Astrocyte (in vitro differentiated cells and primary cell): Measurements from ENCODE around the gene MRPL16. TPM values are rescaled to one million over a fixed set of nuclear protein-coding genes. Genes with fewer than 3 reads are reported as not detected.

Experiments
- DNase-seq: peaks from one replicate; pipeline ENCODE4 v3.0.0-alpha.2; 2010; ENCODE audit warnings: low read depth
- FAIRE-seq: peaks from 2 replicates; lab custom pipeline; 2011; peaks lifted over from hg19 to GRCh38; lab: Jason Lieb, UNC
- H2AFZ ChIP-seq: 2 replicates; pipeline ENCODE4 v1.6.0; 2012; ENCODE audit warnings: low read depth, low read length, inconsistent platforms
- H3K27ac ChIP-seq: 2 replicates; pipeline ENCODE4 v1.5.1; 2011; ENCODE audit warnings: low read depth, low read length, inconsistent platforms
- H3K27me3 ChIP-seq: 2 replicates; pipeline ENCODE4 v1.6.0; 2011; ENCODE audit warnings: low read length, inconsistent platforms; ENCODE audit not compliant: insufficient read depth
- H3K36me3 ChIP-seq: 2 replicates; pipeline ENCODE4 v1.5.1; 2011; ENCODE audit warnings: low read length, inconsistent platforms; ENCODE audit not compliant: insufficient read depth
- H3K4me1 ChIP-seq: 2 replicates; pipeline ENCODE4 v1.5.1; 2011; ENCODE audit warnings: low read length, inconsistent platforms; ENCODE audit not compliant: insufficient read depth
- H3K4me2 ChIP-seq: 2 replicates; pipeline ENCODE4 v1.6.0; 2012; ENCODE audit warnings: low read length, inconsistent platforms
- H3K4me3 ChIP-seq: 2 replicates; pipeline ENCODE4 v1.5.1; 2011; ENCODE audit warnings: low read depth, mild to moderate bottlenecking, low read length, inconsistent platforms; ENCODE audit not compliant: insufficient read depth
- H3K79me2 ChIP-seq: 2 replicates; pipeline ENCODE4 v1.6.0; 2012; ENCODE audit warnings: mild to moderate bottlenecking, low read length, inconsistent platforms; ENCODE audit not compliant: insufficient read depth
- H3K9ac ChIP-seq: 2 replicates; pipeline ENCODE4 v1.6.0; 2012; ENCODE audit warnings: mild to moderate bottlenecking, low read length, inconsistent platforms
- H3K9me3 ChIP-seq: 2 replicates; pipeline ENCODE4 v1.5.1; 2012; ENCODE audit warnings: low read depth, mild to moderate bottlenecking, low read length, inconsistent platforms; ENCODE audit not compliant: insufficient read depth
- H4K20me1 ChIP-seq: 2 replicates; pipeline ENCODE4 v1.6.0; 2012; ENCODE audit warnings: low read length, inconsistent platforms; ENCODE audit not compliant: insufficient read depth
- H3K27ac Mint-ChIP-seq: one replicate; pipeline ENCODE4 v1.8.0; 2021; ENCODE audit warnings: mild to moderate bottlenecking, mixed read lengths; ENCODE audit not compliant: unreplicated experiment
- H3K27me3 Mint-ChIP-seq: one replicate; pipeline ENCODE4 v1.8.0; 2021; ENCODE audit warnings: low read depth, mixed read lengths; ENCODE audit not compliant: unreplicated experiment
- H3K36me3 Mint-ChIP-seq: one replicate; pipeline ENCODE4 v1.8.0; 2021; ENCODE audit warnings: low read depth, mixed read lengths; ENCODE audit not compliant: unreplicated experiment
- H3K4me1 Mint-ChIP-seq: one replicate; pipeline ENCODE4 v1.8.0; 2021; ENCODE audit warnings: low read depth, mixed read lengths; ENCODE audit not compliant: unreplicated experiment
- H3K4me3 Mint-ChIP-seq: one replicate; pipeline ENCODE4 v1.8.0; 2021; ENCODE audit warnings: mild to moderate bottlenecking, moderate library complexity, mixed read lengths; ENCODE audit not compliant: unreplicated experiment
- H3K9me3 Mint-ChIP-seq: one replicate; pipeline ENCODE4 v1.8.0; 2021; ENCODE audit warnings: mild to moderate bottlenecking, mixed read lengths; ENCODE audit not compliant: unreplicated experiment
- EZH2 ChIP-seq: IDR thresholded peaks from 2 replicates; pipeline ENCODE4 v1.6.1; 2012; ENCODE audit warnings: mild to moderate bottlenecking, low read length, inconsistent platforms; ENCODE audit not compliant: insufficient read depth
- total RNA-seq: library from RNA; stranded (reverse); gene quantifications from 2 replicates; pipeline ENCODE4 v1.2.1, GENCODE V29; 2021
- TF ChIP-seq, protein P1 (sequence below): IDR thresholded peaks from 2 replicates; pipeline ENCODE4 v1.5.1; 2011; ENCODE audit warnings: low read depth, mild to moderate bottlenecking, inconsistent platforms, low read length, moderate library complexity; ENCODE audit not compliant: insufficient read depth

The MRPL16 gene
- total RNA-seq, 1 donor from 2014 or later: 29.7 TPM

GRCh38 chr11:59759900-59760299, 50.7 kb downstream of the MRPL16 start:
- H3K4me1 ChIP-seq: peaks cover 13% of the 10 kb centered on the region

DNA sequence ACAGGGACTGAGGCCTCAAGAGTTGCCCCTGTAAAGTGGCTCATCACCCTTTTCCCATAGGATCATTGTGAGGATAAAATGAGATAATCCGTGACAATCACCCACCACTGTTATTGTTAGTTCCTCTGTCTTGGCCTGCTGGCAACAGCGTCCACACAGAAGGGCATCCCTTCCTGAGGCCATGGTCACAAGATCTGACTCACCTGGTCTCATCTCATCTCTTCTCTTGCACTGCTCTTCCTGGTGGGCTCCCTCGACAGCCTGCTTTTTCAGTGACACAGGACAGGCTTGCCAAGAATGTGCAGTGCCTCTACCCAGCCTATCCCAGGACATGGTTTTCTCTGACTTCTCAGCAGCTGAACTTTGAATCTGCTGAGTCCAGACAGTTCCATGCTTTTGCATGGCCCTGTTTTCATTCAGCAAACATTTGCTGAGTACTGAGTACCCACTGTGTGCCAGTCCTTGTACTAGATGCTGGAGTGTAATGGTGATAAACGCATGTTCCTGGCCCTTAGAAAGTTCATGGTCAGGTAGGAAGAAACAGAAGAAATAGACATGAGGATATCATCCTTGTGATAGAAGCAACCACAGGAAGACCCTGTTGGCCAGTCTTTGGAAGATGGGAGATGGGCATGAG, 52.1 kb downstream of the MRPL16 start:
- no peak overlapping the region for H3K4me2 ChIP-seq
- TF ChIP-seq, protein P1, sequence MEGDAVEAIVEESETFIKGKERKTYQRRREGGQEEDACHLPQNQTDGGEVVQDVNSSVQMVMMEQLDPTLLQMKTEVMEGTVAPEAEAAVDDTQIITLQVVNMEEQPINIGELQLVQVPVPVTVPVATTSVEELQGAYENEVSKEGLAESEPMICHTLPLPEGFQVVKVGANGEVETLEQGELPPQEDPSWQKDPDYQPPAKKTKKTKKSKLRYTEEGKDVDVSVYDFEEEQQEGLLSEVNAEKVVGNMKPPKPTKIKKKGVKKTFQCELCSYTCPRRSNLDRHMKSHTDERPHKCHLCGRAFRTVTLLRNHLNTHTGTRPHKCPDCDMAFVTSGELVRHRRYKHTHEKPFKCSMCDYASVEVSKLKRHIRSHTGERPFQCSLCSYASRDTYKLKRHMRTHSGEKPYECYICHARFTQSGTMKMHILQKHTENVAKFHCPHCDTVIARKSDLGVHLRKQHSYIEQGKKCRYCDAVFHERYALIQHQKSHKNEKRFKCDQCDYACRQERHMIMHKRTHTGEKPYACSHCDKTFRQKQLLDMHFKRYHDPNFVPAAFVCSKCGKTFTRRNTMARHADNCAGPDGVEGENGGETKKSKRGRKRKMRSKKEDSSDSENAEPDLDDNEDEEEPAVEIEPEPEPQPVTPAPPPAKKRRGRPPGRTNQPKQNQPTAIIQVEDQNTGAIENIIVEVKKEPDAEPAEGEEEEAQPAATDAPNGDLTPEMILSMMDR: no peak
- no peak for TF ChIP-seq EZH2
- no peak for DNase-seq
- H3K79me2 ChIP-seq: peaks cover 40% of the 10 kb centered on the region
- H3K4me3 Mint-ChIP-seq: no peak overlapping the region
- peaks cover 20% of the 10 kb centered on the region for H3K4me1 ChIP-seq
- peaks cover 10% of the 10 kb centered on the region for H3K4me1 Mint-ChIP-seq
- H3K9ac ChIP-seq: no peak overlapping the region
- no peak overlapping the region for H2AFZ ChIP-seq
- H4K20me1 ChIP-seq: peaks cover 62% of the 10 kb centered on the region
- no peaks in the 10 kb centered on the region for H3K27me3 ChIP-seq
- no peak overlapping the region for H3K27ac ChIP-seq
- no peaks in the 10 kb centered on the region for H3K27me3 Mint-ChIP-seq
- no peaks in the 10 kb centered on the region for H3K9me3 ChIP-seq
- peaks cover 13% of the 10 kb centered on the region for H3K36me3 Mint-ChIP-seq
- H3K9me3 Mint-ChIP-seq: no peaks in the 10 kb centered on the region
- H3K27ac Mint-ChIP-seq: no peak overlapping the region
- no peak for FAIRE-seq
- H3K4me3 ChIP-seq: no peak overlapping the region
- H3K36me3 ChIP-seq: no peaks in the 10 kb centered on the region

More at GRCh38 chr11:59759900-59760299, 50.7 kb downstream of the MRPL16 start:
- H2AFZ ChIP-seq: no peak overlapping the region
- H3K9me3 Mint-ChIP-seq: no peaks in the 10 kb centered on the region
- no peak overlapping the region for H3K4me3 ChIP-seq
- H3K4me2 ChIP-seq: no peak overlapping the region
- no peaks in the 10 kb centered on the region for H3K27me3 ChIP-seq
- peaks cover 70% of the 10 kb centered on the region for H4K20me1 ChIP-seq
- no peaks in the 10 kb centered on the region for H3K9me3 ChIP-seq
- DNase-seq (no peak), FAIRE-seq (no peak)
- H3K4me3 Mint-ChIP-seq: no peak overlapping the region
- H3K36me3 Mint-ChIP-seq: peaks cover 13% of the 10 kb centered on the region
- peaks cover 10% of the 10 kb centered on the region for H3K4me1 Mint-ChIP-seq
- no peaks in the 10 kb centered on the region for H3K27me3 Mint-ChIP-seq
- no peak overlapping the region for H3K27ac Mint-ChIP-seq
- no peak overlapping the region for H3K27ac ChIP-seq
- peaks cover 40% of the 10 kb centered on the region for H3K79me2 ChIP-seq
- TF ChIP-seq, protein P1: no peak
- no peak for TF ChIP-seq EZH2
- no peaks in the 10 kb centered on the region for H3K36me3 ChIP-seq
- no peak overlapping the region for H3K9ac ChIP-seq

GRCh38 chr11:59756845-59757244, 53.7 kb downstream of the MRPL16 start:
- H3K27me3 ChIP-seq: no peaks in the 10 kb centered on the region
- H3K4me1 ChIP-seq: peaks cover 20% of the 10 kb centered on the region
- TF ChIP-seq EZH2: no peak
- TF ChIP-seq, protein P1: no peak
- no peak overlapping the region for H3K4me3 ChIP-seq
- no peaks in the 10 kb centered on the region for H3K9me3 ChIP-seq
- H3K4me1 Mint-ChIP-seq: peaks cover 10% of the 10 kb centered on the region
- H3K9me3 Mint-ChIP-seq: no peaks in the 10 kb centered on the region
- H3K27ac ChIP-seq: no peak overlapping the region
- no peak overlapping the region for H3K9ac ChIP-seq
- H2AFZ ChIP-seq: no peak overlapping the region
- FAIRE-seq: no peak
- H3K27me3 Mint-ChIP-seq: no peaks in the 10 kb centered on the region
- peak overlapping the region; percentile 99 for H3K4me2 ChIP-seq
- no peaks in the 10 kb centered on the region for H3K36me3 ChIP-seq
- DNase-seq: no peak
- H4K20me1 ChIP-seq: peaks cover 46% of the 10 kb centered on the region
- H3K27ac Mint-ChIP-seq: peak overlapping the region; percentile 86
- peaks cover 11% of the 10 kb centered on the region for H3K36me3 Mint-ChIP-seq
- H3K4me3 Mint-ChIP-seq: peak overlapping the region; percentile 96
- H3K79me2 ChIP-seq: peaks cover 25% of the 10 kb centered on the region
